Uterus (tissue), 2 donors: ENCODE results near the gene EFNA1.

Source experiments
- CTCF ChIP-seq, 4 experiments: fragments of 200-600 bp in 2 of 4; fragments of 450-650 bp in 2 of 4; sonication (generic) in 2 of 4; IDR thresholded peaks; one replicate each; pipeline ENCODE4 v1.5.1; 2016 to 2019; ENCODE audit warnings: antibody characterized with exemption in 4 of 4, mild to moderate bottlenecking in 2 of 4, moderate library complexity in 1 of 4
- POLR2A ChIP-seq, 2 donors: fragments of 450-650 bp; IDR thresholded peaks; one replicate each; pipeline ENCODE4 v1.6.1; 2016; ENCODE audit warnings: antibody characterized with exemption in 2 of 2, mild to moderate bottlenecking in 1 of 2, moderate library complexity in 1 of 2

GRCh38 chr1:155178441-155179111, 50.9 kb downstream of the EFNA1 start:
- TF ChIP-seq CTCF (IDR thresholded peaks at IDR 0.05) = no peak
- no peak for TF ChIP-seq POLR2A (IDR thresholded peaks at IDR 0.05)
